Mammary epithelial cell (primary cell): ENCODE results near the gene VENTX.

Experiments
- EZH2 ChIP-seq: IDR thresholded peaks from 2 replicates; pipeline ENCODE4 v1.6.1; 2012; ENCODE audit warnings: low read length, inconsistent platforms, borderline replicate concordance
- TF ChIP-seq, protein P1 (sequence below), 2 donors: IDR thresholded peaks in 1 of 2; conservative IDR thresholded peaks in 1 of 2; 2 replicates each; pipeline ENCODE4 v1.5.1; 2011 to 2012; ENCODE audit warnings: inconsistent platforms in 2 of 2, low read length in 2 of 2, mild to moderate bottlenecking in 2 of 2, control low read depth in 1 of 2, low read depth in 1 of 2; ENCODE audit not compliant: insufficient read depth in 1 of 2; ENCODE audit errors: extremely low read depth in 1 of 2

DNA sequence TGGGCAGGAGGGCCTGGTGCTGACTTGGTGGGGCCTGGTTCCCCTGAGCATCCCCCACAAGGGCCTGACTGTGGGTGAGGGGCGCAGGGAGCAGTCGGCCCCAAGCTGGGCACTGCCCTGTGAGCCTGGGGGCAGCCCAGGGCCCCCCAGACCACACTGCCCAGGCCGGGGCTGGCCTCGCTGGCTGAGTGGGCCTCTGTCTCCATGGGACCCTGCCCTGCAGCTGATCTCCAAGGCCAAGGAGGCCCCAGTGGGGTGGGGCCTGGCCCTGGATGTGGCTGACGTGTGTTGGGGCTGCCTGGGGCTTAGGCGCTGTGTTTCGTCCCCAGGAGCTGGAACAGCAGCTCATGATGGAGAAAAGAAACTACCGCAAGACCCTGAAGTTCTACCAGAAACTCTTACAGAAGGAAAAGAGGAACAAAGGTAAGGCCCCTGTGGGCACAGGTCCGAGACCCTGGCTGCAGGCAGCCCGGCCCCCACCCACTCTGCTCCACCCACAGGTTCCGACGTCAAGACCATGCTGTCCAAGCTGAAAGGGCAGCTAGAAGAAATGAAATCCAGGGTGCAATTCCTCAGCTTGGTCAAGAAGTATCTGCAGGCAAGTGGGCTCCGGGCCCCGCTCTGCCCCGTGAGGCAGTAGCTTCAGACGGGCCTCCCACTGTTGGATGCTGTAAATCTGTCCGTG, 31.2 kb upstream of the VENTX start:
- TF ChIP-seq, protein P1, sequence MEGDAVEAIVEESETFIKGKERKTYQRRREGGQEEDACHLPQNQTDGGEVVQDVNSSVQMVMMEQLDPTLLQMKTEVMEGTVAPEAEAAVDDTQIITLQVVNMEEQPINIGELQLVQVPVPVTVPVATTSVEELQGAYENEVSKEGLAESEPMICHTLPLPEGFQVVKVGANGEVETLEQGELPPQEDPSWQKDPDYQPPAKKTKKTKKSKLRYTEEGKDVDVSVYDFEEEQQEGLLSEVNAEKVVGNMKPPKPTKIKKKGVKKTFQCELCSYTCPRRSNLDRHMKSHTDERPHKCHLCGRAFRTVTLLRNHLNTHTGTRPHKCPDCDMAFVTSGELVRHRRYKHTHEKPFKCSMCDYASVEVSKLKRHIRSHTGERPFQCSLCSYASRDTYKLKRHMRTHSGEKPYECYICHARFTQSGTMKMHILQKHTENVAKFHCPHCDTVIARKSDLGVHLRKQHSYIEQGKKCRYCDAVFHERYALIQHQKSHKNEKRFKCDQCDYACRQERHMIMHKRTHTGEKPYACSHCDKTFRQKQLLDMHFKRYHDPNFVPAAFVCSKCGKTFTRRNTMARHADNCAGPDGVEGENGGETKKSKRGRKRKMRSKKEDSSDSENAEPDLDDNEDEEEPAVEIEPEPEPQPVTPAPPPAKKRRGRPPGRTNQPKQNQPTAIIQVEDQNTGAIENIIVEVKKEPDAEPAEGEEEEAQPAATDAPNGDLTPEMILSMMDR (conservative IDR thresholded peaks at IDR 0.05 in 1 of 2, IDR thresholded peaks at IDR 0.05 in 1 of 2; ENCODE audit: extremely low read depth in 1 of 2, insufficient read depth in 1 of 2, low read depth in 1 of 2, low read length in 2 of 2): no peak
- no peak for TF ChIP-seq EZH2
